H4 (cell line): Measurements from ENCODE around the gene ENAH. TPM values are rescaled to one million over a fixed set of nuclear protein-coding genes. Genes with fewer than 3 reads are reported as not detected.
"Not testable (repeated sequence)": the region's sequence is repeated elsewhere in the genome, so short reads cannot be mapped to it uniquely, and the experiment has no call there.

Source experiments
- DNase-seq: peaks from one replicate; pipeline ENCODE4 v3.0.0-alpha.2; 2015; ENCODE audit warnings: low spot score
- total RNA-seq: library from RNA; depleted of rRNA; stranded (reverse); fragments of >200 nt; shearing (Covaris generic); gene quantifications from 2 replicates; pipeline ENCODE4 v1.2.3, GENCODE V29; 2014

Gene ENAH
- total RNA-seq, 1 experiment from 2014 or later = 89.4 TPM

DNA sequence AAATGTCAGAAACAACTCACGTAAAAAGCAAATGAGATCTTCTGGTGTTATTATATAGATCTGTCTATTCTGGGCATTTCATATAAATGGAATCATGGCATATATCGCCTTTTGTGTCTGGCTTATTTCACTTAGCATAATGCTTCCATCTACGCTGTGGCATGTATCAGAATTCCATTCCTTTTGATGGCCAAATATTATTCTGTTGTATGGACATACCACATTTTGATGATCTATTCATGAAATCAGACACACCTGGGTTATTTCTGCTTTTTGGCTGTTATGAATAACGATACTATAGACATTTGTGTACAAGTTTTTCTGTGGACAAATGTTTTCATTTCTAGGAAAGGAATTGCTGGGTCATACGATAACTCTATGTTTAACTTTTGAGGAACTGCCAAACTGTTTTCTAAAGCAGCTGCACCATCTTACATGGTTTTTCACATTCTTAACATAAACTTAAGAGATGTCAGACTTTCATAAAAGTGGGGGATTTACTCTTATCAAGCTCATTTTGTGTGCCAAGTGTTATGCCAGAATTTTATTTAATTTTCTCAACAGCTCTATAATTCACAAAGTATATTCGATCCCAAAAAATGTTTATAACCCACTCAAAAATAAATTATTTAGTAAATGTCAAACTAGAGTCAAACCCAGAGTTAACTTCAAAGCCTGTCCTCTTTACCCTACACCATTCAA lies 7.6 kb downstream of the ENAH start:
- DNase-seq = no peak

DNA sequence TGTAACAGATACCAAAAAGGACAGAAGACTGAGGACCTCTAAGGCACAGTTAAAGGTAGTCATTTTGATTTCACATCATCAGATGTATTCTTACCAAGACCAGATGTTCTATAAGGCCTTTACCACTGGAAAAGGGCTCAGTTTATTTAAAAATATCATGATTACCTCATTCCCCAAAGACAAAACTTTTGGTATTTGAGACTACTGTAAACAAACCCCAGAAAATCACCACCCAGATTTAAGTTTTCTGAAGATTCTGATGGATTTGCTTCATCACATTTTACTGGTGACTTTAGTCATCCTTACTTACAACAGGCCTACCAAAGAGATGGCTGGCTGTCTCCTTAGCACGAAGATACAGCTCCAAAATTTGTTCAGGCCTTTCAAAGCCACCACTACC lies 8.3 kb downstream of the ENAH start:
- DNase-seq = no peak

GRCh38 chr1:225642177-225642576 lies 10.7 kb downstream of the ENAH start:
- peak; percentile 27 for DNase-seq

- no peak for DNase-seq
Measured at GRCh38 chr1:225638853-225639252, 14.1 kb downstream of the ENAH start.

GRCh38 chr1:225637651-225638199 lies 15.2 kb downstream of the ENAH start:
- no peak for DNase-seq

- DNase-seq = not testable (repeated sequence)
Measured at GRCh38 chr1:225636992-225637391, 15.9 kb downstream of the ENAH start.

GRCh38 chr1:225635649-225636048 lies 17.3 kb downstream of the ENAH start:
- no peak for DNase-seq

GRCh38 chr1:225632836-225633235 lies 20.1 kb downstream of the ENAH start:
- DNase-seq = not testable (repeated sequence)

DNA sequence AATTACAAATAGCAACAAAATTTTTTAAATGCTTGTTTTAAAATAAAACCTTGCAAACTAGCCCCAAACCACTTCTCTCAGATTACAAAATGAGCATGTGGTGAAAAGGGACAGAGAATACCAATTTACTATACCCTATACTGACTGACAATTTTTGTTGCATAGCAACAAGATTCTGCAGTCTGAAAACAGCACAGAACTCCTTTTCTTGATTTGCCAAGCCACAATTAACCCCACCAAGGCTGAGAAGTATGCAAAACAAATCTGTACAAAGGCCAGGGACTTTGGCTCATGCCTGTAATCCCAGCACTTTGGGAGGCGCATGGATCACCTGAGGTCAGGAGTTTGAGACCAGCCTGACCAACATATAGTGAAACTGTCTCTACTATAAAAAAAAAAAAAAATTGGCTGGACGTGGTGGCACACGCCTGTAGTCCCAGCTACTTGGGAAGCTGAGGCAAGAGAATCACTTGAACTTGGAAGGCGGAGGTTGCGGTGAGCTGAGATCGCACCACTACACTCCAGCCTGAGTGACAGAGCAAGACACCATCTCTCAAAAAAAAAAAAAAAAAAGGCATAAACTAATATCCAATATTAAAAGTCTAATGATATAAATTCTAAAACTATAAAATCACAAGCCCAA lies 21.8 kb downstream of the ENAH start:
- DNase-seq = no peak

DNA sequence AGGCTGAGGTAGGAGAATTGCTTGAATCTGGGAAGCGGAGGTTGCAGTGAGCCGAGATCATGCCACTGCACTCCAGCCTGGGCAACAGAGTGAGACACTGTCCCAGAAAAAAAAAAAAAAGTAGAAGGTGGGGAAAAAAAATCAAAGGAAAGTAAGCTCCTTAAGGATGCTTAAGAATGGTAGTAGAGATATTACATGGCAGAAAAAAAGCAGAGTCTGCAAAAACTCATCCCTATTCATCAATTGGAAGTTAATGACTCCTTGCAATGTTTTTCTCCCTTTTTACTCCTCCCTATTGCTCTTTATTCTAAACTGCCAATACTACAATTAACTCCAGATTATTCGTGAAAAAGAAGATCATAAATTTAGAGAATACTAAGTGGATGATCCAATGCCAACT lies 23.4 kb downstream of the ENAH start:
- DNase-seq = no peak

GRCh38 chr1:225628794-225629193 lies 24.1 kb downstream of the ENAH start:
- not testable (repeated sequence) for DNase-seq

- DNase-seq = no peak
Measured at GRCh38 chr1:225627304-225627947, 25.5 kb downstream of the ENAH start.

DNA sequence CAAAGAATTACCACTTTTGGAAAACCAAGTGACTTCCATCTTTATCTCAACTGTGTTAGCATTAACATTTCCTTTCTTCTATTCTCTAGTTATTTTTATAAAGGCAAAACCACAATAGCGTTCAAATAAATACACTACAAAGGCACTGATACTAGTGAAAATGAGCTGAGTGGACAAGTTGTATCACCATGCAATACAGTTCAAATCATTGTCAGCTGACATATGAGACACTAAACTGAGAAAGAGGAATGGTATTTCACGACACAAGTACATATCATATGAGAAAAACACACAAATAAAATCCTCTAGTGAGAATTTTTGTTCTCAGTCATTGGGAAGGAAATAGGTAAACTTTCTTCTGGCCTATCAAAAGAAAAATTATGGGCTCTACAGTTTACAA lies 26.2 kb downstream of the ENAH start:
- no peak for DNase-seq

- DNase-seq = no peak
Measured at GRCh38 chr1:225617956-225618355, 35.0 kb downstream of the ENAH start.

DNA sequence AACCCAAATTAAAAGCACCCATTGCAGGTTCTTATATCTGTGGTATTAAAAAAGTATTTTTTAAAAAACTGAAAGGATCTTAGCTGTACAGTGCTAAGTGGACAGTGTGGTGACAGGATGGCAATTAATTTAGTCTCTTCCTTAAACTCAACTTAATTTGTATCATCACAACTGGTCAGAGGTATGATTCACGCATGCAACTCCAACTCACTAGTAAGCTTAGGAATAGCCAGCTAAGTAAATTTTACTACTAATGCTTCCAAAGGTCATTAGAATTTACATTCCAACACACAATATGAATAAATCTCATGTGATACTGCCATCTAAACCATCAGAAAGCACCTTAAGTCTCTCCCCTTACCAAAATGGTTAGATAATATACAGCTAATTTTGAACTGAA lies 35.4 kb downstream of the ENAH start:
- DNase-seq = no peak

DNA sequence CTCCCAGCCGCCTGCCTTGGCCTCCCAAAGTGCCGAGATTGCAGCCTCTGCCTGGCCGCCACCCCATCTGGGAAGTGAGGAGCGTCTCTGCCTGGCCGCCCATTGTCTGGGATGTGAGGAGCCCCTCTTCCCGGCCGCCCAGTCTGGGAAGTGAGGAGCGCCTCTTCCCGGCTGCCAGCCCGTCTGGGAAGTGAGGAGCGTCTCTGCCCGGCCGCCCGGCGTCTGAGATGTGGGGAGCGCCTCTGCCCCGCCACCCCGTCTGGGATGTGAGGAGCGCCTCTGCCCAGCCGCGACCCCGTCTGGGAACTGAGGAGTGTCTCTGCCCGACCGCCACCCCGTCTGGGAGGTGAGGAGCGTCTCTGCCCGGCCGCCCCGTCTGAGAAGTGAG lies 37.5 kb downstream of the ENAH start:
- DNase-seq = not testable (repeated sequence)

GRCh38 chr1:225613006-225613405 lies 39.9 kb downstream of the ENAH start:
- no peak for DNase-seq

DNA sequence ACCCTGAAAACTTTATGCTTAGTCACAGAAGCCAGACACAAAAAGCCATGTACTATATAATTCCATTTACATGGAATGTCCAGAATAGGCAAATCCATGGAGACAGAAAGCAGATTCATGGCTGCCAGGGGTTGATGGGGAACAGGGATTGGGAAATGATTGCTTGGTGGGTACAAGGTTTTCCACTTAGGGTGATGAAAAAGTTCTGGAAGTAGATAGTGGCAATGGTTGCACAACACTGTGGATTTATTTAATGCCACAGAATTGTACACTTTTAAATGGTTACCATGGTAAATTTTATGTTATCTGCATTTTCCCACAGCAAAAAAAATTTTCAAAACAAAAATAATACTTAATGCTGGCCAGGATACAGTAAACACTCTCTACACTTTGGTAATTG lies 40.6 kb downstream of the ENAH start:
- no peak for DNase-seq

GRCh38 chr1:225611537-225612223 lies 41.2 kb downstream of the ENAH start:
- DNase-seq = no peak

- no peak for DNase-seq
Measured at GRCh38 chr1:225610539-225610938, 42.4 kb downstream of the ENAH start.

DNA sequence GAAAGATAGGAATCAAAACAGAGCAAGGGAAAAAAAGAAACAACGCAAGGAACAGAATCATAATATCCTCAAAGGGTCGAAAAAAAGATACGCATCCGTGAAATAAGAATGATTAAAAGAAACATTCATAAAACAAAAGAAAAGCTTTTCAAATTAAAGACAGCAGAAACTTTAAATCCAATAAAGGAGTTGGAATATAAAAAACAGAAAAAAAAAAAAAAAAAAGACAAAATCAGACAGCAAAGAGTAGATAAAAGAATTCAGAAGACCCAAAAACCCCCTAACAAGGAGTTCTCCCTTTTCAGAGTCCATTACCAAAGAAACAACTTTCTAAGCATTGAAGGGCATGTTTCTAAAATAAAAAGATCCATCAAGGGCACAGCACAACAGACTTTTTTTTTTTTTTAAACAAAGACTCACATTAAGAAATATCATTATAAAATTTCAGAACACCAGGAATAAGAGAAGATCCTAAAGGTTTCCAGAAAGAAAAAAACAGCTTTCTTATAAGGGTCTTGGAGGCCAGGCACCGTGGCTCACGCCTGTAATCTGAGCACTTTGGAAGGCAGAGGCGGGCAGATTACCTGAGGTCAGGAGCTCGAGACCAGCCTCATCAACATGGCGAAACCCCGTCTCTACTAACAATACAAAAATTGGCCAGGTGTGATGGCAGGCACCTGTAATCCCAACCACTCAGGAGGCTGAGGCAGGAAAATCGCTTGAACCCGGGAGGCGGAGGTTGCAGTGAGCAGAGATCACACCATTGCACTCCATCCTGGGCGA lies 44.7 kb downstream of the ENAH start:
- DNase-seq = no peak
